Eye (tissue), 1 donor: ENCODE measurements around the gene SPATA18.

ENCODE experiments used
- DNase-seq: peaks from one replicate; pipeline ENCODE4 v3.0.0-alpha.2; 2015

The SPATA18 gene, protein sequence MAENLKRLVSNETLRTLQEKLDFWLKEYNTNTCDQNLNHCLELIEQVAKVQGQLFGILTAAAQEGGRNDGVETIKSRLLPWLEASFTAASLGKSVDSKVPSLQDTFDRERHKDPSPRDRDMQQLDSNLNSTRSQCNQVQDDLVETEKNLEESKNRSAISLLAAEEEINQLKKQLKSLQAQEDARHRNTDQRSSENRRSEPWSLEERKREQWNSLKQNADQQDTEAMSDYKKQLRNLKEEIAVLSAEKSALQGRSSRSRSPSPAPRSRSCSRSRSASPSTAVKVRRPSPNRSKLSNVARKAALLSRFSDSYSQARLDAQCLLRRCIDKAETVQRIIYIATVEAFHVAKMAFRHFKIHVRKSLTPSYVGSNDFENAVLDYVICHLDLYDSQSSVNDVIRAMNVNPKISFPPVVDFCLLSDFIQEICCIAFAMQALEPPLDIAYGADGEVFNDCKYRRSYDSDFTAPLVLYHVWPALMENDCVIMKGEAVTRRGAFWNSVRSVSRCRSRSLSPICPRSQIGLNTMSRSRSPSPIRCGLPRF

DNA sequence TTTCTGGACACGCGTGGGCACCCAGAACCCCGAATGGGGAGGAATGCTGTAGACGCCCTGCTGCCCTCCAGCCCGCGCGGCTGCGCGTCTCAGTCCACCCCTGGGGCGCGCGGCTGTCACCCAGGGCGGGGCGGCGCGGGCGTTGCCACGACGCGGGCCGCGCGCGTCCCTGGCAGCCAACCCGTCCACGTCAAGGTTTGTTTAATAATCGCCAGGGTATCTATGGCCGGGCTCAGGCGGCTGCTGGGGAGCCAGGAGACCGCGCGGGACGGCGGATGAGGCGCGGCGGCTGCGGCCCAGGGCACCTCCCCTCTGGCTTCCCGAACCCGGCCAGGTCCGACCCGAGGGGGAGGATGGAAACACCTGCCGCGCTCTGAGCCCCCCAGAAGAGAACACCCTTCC lies at the start of gene SPATA18:
TSS of gene SPATA18 (plus strand) at position 92 of the 402 bp plus-strand sequence. CDS start 401 bp downstream, outside the sequence.
- no peak for DNase-seq

DNA sequence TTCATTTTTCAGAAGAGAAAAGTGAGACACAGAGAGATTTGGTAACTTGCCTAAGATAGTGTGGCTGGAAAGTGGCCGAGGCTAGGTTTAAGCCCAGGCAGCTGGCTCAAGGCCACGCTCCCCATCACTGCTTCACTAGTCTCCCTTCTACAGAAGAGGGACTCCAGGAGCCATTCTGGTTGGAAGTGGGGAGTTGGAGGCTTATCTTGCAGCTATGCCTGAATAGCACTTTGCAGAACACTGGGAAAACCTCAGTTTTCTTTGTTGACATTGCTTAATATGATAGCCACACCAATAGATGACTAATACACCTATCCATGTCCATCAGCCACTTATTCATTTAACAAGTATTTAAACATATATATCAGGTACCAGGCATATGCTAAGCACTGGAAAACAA lies 49.5 kb upstream of the SPATA18 start:
- no peak for DNase-seq

DNA sequence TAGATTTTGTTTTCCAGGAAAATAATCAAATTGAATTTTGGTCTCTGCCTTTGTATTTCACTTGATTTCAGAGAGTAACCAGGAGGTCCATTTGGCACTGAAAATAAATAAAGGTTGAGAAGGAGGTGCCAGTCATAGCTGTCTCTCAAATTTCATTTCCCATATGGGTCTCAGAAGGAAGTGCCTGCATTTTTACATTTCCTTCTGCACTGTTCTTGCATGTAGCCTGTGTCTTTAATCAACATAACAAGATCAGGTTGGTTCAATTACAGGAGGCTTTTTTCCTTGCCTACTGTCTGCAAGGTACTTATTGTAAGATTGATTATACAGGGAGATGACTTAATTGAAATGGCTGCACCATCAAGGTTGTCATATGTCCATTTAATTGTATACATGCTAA lies 46.7 kb upstream of the SPATA18 start:
- DNase-seq = no peak

DNA sequence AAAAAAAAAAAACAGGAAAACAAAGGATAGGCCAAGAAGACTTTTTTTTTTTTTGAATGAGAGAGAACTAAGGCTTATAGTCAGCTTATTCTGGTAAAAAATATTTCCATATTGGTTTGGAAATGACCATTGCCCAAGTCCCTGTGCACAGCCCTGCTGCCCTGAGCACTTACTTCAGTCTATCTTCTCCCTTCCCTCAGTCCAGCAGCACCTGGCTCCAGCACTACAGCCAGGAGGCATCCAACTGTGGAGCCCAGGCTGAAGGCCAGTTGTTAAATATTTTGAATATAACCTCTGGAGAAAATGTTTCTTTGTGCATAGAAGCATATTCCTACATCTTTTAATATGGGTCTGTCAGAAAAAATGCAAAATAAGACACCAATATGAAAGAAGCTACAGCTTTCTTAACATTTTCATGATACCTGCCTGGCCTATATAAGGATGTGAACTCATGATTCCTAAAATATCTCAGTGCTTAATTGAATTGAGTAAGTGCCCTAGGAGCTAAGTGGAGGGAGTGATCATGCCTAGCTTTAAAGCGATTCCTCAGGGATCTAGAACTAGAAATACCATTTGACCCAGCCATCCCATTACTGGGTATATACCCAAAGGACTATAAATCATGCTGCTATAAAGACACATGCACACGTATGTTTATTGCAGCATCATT lies 45.4 kb upstream of the SPATA18 start:
- no peak for DNase-seq

DNA sequence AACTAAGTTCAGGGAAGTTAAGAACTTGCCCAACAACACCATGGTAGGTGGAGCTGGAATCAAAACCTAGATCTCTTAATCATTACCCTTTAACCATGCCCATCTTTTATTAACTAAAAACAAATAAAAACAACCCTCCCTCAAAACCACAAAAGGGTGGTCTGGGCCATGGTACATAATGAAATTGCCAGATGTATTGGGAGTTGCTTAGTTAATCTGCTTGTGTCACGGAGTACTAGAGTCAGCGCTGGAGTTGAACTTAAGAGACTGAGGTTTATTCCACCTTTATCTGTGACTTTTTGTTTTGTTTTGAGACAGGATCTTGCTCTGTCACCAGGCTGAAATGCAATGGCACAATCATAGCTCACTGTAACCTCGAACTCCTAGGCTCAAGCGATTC lies 44.2 kb upstream of the SPATA18 start:
- no peak for DNase-seq

DNA sequence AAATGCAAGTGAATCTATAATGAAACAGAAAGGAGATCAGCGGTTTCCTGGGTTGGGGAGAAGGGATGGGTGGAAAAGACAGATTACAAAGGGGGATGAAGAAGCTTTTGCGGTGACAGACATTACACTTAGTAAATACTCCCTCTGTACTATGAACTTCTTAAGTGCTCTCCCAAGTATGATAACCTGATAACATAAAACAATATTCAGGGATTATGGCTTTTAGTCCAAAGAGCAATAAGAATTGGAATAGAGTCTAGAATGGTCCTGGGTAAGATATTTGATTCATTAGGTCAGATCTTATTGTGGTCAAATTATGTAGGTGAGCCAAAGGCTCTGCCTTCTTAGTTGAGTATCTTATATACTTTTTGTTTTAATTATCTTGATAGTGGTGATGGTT lies 40.1 kb upstream of the SPATA18 start:
- DNase-seq = no peak

DNA sequence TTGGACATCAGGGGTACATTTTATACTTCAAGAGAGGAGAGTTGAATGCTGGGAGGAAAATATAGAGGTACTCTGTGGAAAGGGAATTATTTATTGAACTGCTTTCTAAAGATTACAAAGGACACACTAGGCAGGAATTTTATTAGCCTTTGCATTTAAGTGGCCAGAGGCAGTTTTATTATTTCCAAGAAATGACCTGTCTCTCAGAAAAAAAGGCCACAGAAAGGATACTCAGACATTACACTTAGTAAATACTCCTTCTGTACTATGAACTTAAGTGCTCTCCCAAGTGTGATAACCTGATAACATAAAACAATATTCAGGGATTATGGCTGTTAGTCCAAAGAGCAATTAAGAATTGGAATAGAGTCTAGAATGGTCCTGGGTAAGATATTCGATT lies 38.5 kb upstream of the SPATA18 start:
- no peak for DNase-seq

DNA sequence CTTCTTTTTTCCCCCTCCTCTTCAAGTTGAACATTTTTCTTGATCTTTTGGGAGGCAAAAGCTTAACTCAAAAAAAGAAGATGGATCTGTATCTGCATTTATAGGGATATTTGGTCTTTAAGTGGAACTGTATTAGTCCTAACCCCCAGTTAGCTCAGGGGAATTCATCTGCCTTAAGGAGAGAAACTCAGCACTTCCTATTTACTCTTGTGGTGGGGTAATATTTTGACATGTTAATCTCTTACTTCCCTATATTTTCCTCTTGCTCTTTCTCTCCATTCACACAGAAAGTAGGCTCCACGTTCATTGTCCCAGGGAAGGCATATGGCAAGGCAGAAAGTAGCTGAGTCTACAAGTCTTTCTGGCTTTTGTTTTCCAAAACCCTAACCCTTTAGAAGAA lies 36.2 kb upstream of the SPATA18 start:
- DNase-seq = no peak

DNA sequence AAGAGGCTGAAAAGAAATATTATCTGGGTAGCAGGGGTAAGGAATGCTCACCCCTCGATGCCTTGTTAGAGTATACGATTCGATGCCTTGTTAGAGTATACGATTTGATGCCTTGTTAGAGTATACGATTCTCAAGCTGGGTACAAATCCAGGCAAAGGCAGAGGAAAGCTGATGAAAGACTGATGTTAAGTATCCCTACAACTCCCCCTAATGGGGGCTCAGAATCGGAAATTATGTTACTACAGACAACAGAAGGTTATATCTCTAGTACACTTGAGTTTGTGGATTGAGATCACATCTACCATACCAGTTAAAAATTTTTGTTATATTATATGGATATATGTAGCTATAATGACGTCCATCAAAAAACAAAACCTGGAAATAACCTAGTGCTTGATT lies 35.7 kb upstream of the SPATA18 start:
- DNase-seq = no peak

DNA sequence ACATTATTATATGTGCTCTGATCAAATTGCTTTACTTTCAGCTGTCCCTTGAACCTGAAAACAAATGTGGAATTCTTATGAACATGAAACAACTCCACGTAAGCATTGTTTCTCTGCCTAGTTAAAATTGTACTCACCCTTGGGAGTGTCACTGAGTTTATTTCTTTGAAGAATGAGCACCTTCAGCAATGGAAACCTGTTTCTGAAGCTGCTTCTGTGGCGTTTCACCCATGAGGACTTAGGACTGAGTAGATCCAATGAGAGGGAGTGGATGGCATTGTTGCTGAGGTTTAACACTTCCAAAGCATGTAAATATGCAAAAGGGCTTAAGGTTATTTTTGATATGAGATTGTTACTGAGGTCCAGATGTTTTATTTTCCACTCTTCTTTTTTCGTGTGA lies 34.1 kb upstream of the SPATA18 start:
- no peak for DNase-seq

DNA sequence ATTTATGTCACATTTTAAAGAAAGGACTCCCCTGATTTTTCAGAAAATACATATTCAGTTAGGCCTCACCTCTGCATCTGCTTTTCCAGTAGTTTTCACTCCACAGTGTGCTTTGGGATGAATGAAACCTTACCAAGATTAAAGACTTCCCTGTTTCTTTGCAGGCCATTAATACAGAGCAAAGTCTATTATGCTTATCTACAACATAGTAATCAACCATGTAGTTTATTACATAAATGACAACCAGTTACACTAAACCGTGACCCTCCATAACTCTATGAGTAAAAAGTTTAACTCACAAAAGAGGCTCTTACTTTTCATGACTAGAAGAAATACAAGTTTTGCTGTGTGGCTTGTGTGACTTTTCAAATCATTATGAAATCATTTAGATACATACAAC lies 33.3 kb upstream of the SPATA18 start:
- no peak for DNase-seq

DNA sequence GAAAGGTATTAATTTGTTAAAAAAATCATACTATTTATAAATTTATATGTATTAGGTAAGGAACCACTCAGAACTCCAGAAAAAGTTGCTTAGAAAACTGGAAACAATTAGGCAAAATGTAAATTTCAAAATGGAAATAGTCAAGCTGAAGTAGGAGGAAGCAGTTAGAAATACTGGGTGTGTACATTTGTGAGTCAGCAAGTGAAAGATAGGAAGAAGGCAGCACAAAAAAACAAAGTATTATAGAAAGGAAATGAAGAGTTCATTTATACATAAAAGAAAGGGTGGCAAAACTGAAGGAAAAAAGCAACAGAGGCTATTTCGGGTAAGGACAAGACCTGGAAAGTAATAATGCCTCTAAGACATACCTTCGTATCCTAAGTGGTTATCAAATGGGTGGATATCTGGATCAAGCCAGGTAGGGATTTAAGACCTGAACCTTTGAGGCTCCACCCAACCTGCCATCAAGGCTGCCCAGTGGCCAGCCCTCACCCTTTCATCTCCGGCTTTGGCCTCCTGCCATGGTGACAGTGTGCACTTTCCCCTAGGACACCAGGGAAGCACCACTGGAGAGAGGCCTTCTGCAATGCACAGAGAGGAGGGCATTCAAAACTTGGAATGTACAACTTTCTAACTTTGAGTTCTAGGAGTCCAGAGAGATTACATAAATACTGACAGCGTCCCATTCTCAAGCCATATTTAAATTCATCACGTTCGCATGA lies 31.0 kb upstream of the SPATA18 start, which contains the start of gene LRRC66:
TSS of gene LRRC66 (minus strand) at position 428 of the 722 bp plus-strand sequence. CDS start 2,750 bp downstream, outside the sequence.
- no peak for DNase-seq

DNA sequence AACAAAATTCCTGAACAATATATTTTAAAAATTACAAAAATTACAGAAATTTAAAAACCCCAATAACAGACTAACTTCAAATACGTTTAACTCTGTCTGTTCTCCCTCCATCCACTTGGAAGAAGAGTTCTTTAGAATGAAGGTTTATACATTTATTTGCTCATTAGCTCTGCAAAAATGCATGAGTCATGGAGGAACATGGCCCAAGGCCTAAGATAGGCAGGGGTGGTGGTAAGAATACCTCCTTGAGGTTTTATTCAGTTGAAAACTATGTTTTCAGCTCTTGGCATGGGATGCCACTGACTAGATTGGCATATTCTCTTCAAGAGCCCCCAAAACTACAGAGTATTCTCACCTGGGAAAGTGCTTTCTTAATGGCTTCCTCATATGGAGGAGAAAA lies 22.1 kb upstream of the SPATA18 start:
- no peak for DNase-seq

DNA sequence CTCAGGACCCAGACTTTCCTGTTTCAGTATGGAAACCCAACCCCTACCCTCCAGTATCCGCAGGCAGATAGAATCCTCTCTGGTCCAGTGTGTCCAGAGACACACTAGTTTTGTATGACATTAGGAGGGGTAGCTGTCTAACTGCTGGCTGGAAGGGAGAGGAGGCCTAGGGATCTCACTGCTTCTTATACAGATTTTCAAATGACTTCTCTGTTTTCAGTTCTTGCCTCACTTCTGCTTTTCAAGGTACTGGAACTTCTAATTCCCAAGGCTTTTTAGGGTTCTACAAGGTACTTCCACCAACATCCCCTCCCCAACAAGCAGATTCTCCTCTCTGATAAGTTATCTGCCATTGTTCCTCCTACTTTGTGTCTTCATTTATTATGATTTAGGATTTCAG lies 19.1 kb upstream of the SPATA18 start:
- DNase-seq = no peak

DNA sequence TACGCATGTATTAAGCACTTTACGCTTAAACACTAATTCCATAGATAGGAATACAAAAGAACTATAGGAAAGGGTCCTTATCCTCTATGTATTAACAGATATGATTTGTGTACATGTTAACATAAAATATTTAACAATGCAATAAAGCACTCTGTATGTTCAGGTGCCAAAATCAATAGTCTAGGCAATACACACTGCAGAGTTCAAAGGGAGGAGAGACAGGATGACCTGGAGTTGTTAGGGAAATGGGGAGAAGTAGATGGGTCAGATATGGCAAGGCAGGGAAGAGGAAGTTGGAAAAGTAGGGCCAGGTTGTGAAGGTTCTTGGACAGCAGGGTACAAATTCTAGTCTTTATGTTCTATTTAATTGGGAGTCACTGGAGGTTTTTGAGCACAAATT lies 15.9 kb upstream of the SPATA18 start:
- DNase-seq = no peak

DNA sequence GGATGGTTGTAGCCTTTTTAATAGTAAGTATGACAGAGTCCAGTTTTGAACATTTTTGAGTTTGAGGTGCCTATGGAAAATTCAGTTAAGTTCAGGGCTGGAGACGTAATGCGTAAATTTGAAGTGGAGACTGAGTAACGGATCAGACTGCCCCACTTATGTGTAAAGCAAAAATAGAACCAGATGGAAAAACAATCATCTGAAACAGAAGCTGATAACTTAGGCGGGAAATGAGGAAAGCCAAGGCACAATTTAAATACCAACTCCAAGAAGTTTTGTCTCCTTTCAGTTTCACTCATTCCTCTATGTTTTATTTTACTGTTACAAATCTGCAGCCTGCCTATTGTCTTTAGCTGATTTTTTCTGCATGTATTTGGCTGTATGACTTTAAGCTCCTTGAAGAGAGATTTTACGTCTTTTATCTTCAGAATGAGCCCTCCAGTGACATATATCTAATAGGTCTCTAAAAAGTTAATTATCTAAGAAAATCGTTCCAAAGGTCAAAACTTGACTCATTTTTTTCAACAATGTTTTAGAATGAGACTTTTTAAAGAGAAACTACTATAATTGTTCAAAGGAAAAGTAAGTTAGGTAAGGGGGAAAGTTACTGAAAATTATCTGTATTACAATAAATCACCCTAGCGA lies 14.1 kb upstream of the SPATA18 start:
- DNase-seq = peak; percentile 30

DNA sequence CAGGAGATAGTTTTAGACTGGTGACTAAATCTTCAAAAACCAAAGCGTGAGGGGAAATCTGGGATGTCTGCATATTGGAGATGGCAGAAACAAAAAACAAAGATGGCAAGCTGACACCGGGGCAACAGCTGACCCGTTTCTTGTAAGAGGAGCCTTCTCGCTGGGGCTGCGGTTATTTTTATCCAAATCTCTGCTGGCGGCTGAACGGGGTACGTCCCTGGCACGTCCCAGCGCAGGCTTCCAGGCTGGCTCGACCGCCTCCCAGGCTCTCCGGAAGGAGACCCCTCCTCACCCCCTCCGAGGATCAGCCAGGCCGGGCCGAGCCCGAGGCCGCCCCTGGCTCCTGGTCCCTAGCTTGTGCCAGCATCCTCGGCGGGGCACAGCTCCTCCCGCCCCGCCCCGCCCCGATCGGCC lies 13.4 kb upstream of the SPATA18 start:
- DNase-seq = peak; percentile 82

DNA sequence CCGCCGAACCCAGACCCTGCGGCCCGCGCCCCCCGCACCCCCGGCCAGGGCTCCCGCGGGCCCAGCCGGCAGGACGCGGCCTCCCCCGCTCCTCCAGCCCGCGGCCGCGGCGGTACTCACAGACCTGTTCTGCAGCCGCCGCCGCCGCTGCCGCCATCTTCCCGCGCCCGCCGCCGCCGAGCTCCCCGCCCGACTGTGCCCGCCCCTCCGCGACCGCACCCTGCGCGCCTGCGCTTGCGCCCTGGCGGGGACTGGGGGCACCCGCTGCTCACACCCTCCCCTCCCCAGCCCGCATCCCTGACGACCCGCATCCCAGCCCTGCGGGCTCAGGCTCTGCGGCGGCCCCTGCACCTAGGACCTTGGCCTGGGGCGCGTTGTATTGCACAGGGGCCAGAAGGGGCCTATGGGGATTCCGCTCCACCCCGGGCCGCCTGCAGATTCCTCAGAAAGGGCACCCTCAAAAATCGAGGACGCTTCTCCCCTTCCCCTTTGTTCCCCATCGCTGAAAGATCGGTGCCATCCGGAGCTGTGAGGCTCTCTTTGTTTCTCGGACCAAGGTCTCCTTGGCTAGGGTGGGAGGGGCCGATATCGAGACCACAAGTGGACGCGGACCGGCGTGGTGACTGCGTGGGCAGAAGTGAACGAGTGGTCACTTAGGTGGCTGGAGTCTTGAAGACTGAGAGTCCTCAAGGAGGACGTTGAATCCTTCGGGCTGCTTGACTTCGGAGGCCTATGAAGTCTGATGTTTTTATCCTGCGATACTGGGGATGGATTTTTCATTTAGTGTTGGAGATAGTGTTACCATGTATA lies 12.8 kb upstream of the SPATA18 start, which contains the start of gene SGCB:
TSS of gene SGCB (minus strand) at position 197 of the 810 bp plus-strand sequence. CDS start at position 157, 40 bp downstream.
- peak; percentile 88 for DNase-seq

DNA sequence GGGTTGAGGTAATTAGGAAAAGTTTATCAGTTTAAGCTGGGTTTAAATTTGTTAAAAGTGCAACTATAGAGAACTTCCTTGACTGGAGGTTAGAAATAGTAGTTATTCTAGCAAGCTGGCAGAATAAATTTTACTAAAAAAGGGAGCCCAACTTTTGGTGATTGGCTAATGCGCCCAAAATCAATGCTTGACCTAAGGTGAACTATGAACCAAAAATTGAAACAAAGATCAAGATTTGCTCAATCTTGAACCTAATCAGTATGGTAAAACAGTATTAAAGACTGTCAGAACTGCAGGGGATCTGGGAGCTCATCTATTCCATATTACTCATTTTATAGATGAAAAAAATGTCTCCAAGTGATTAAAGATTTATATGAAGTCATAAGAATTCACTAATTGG lies 6.1 kb upstream of the SPATA18 start:
- no peak for DNase-seq

DNA sequence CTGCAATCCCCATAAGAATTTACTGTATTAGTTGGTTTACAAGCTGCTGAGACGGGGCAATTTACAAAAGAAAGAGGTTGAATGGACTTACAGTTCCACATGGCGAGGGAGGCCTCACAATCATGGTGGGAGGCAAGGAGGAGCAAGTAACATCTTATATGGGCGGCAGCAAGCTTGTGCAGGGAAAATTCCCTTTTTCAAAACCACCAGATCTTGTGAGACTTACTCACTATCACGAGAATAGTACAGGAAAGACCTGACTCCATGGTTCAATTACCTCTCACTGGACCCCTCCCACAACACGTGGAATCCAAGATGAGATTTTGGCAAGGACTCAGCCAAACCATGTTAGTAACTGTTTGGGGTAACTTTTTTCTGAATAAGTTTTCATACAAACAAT lies 1.8 kb upstream of the SPATA18 start:
- DNase-seq = no peak

DNA sequence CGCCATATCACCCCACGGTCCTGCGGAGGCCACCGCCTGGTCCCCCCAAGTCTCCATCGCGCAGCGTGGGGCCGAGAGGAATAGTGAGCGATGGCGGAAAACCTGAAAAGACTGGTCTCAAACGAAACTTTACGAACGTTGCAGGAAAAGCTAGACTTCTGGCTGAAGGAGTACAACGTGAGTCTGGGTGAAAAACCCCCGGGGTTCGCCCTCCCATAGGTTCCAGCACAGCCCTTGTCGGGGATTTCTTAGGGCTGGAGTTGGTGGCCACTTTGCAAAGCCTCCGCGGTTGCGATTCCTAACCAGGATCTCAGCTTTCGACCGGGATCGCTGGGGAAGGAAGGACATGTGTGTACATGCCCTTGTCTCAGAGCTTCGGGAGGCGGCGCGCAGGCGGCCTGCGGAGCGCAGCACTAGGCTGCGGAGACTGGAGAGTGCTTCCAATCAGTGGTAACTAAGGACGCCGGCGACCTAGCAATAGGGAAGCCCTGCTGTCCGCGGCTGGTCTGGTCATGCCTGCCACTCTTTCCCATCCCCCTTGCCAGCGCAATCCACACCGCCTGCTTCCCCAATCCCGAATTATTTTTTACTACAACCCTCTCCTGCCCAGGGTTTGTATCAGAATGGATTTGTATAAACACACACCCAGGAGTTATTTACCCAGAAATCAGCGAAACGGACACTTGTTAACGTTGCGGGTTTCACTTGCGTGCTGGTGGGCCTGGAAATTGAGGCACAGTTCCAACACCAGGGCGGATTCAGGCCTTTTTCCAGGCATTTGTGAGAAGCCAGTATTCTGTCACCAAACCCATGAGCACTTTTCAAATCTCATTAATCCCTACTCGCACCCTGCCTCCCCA lies 741 bp downstream of the SPATA18 start:
- DNase-seq = peak; percentile 88
